PC-3 (cell line): ENCODE results near the gene WBP2NL. TPM values are rescaled to one million over a fixed set of nuclear protein-coding genes. Genes with fewer than 3 reads are reported as not detected.

ENCODE experiments used
- ATAC-seq: fragments of 200-7000 bp; cut with Tn5 transposase; 2 replicates; pipeline ENCODE4 v1.9.1; 2020; ENCODE audit warnings: mild to moderate bottlenecking, moderate library complexity
- BruUV-seq: library from RNA; stranded (reverse); fragments of 400-500 nt; replicated peaks from 2 replicates; lab custom pipeline; 2021; lab: Mats Ljungman, UMichigan
- CTCF ChIA-PET: fragments of 300-600 bp; sonication (Branson Sonifier 250); formaldehyde crosslinking; loops from one replicate; lab custom pipeline; 2022; ENCODE audit warnings: antibody characterized with exemption; lab: Charles Lee
- POLR2A ChIA-PET: fragments of 300-600 bp; sonication (Branson Sonifier 250); formaldehyde crosslinking; loops from one replicate; lab custom pipeline; 2022; ENCODE audit warnings: antibody characterized with exemption; ENCODE audit not compliant: unreplicated experiment; lab: Charles Lee
- DNase-seq: peaks from one replicate; pipeline ENCODE4 v3.0.0-alpha.2; 2015
- H2AFZ ChIP-seq: fragments of 300-600 bp; sonication (generic); 2 replicates; pipeline ENCODE4 v1.6.0; 2016; ENCODE audit warnings: antibody characterized with exemption, low read length
- H3F3A ChIP-seq: fragments of 300-600 bp; sonication (generic); one replicate; pipeline ENCODE4 v1.6.0; 2017; ENCODE audit warnings: antibody characterized with exemption, low read length, control low read depth, mild to moderate bottlenecking; ENCODE audit not compliant: unreplicated experiment
- H3K27ac ChIP-seq: fragments of 300-600 bp; sonication (generic); 2 replicates; pipeline ENCODE4 v1.5.1; 2016; ENCODE audit warnings: mild to moderate bottlenecking, low read length
- H3K27me3 ChIP-seq: fragments of 300-600 bp; sonication (generic); 2 replicates; pipeline ENCODE4 v1.6.1; 2016; ENCODE audit warnings: low read length, mixed read lengths
- H3K36me3 ChIP-seq: fragments of 300-600 bp; sonication (generic); 2 replicates; pipeline ENCODE4 v1.6.1; 2016; ENCODE audit warnings: low read depth, mixed run types, low read length, mixed read lengths
- H3K4me1 ChIP-seq: fragments of 300-600 bp; sonication (generic); 2 replicates; pipeline ENCODE4 v1.5.1; 2016; ENCODE audit warnings: low read length; ENCODE audit not compliant: insufficient read depth
- H3K4me2 ChIP-seq: fragments of 300-600 bp; sonication (generic); 2 replicates; pipeline ENCODE4 v1.6.0; 2016; ENCODE audit warnings: low read length
- H3K4me3 ChIP-seq: fragments of 300-600 bp; sonication (generic); 2 replicates; pipeline ENCODE4 v1.5.1; 2016; ENCODE audit warnings: mild to moderate bottlenecking, low read length, mixed read lengths
- H3K79me2 ChIP-seq: fragments of 300-600 bp; sonication (generic); 2 replicates; pipeline ENCODE4 v1.6.1; 2017; ENCODE audit warnings: low read length, mixed read lengths
- H3K9ac ChIP-seq: fragments of 300-600 bp; sonication (generic); 2 replicates; pipeline ENCODE4 v1.6.0; 2016; ENCODE audit warnings: mild to moderate bottlenecking, low read length
- H3K9me2 ChIP-seq: fragments of 300-600 bp; sonication (generic); replicated peaks from 2 replicates; pipeline ENCODE4 v1.6.1; 2016; ENCODE audit warnings: mixed run types, low read length, mixed read lengths
- H3K9me3 ChIP-seq: fragments of 300-600 bp; sonication (generic); 2 replicates; pipeline ENCODE4 v1.6.1; 2016; ENCODE audit warnings: low read length, mixed read lengths
- H4K20me1 ChIP-seq: fragments of 300-600 bp; sonication (generic); 2 replicates; pipeline ENCODE4 v1.6.1; 2016; ENCODE audit warnings: low read length, mixed read lengths
- EZH2 ChIP-seq: fragments of 300-600 bp; sonication (generic); IDR thresholded peaks from one replicate; pipeline ENCODE4 v1.6.1; 2017; ENCODE audit warnings: antibody characterized with exemption, mild to moderate bottlenecking, low read length; ENCODE audit not compliant: unreplicated experiment
- EZH2phosphoT487 ChIP-seq: fragments of 300-600 bp; sonication (generic); IDR thresholded peaks from 2 replicates; pipeline ENCODE4 v1.6.1; 2018; ENCODE audit warnings: mild to moderate bottlenecking, antibody characterized with exemption, low read length, borderline replicate concordance
- intact Hi-C: fragments of 100-400 bp; cut with micrococcal nuclease; formaldehyde crosslinking; loops from 2 replicates; pipeline ENCODE4 v1.9.0; 2023
- total RNA-seq: library from RNA; depleted of rRNA; stranded (reverse); fragments of >200 nt; gene quantifications from 2 replicates; pipeline ENCODE4 v1.2.3, GENCODE V29; 2014
- TF ChIP-seq, protein P1 (sequence below): fragments of 300-600 bp; sonication (generic); conservative IDR thresholded peaks from 2 replicates; pipeline ENCODE4 v1.5.1; 2017; ENCODE audit warnings: antibody characterized with exemption, low read depth, mild to moderate bottlenecking, low read length

Gene WBP2NL
- total RNA-seq, 1 experiment from 2014 or later, result 0.33 TPM

DNA sequence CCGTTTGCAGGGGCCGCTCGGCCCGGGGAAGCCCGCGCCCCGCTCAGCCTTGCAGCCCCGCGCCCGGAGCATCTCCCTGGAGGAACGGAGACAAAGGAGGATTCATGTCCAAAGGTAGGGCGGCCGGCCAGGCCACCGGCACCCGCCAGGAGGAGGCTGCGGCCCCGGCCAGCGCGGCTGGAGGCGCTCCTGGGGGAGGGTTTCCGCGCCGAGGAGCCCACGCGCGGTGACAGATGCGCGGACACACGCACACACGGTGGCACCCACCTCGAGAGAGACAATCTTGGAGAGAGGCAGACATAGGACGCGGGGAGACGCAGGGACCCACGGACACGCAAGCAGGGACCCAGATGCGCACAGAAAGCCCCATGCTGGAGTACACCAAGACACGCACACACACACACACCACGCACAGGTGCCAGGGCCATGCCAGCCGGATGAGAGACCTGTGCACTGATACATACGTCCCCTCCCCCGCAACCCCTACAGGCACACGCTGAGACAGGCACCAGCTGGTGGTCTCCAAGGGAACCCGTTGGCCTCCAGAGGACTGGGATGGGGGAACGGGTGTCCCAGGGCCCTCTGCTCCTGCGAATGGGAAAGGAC lies 21.5 kb upstream of the WBP2NL start:
- Histone ChIP-seq H3K79me2 (no peaks in the 10 kb centered on the region), H3K9me2 (no peaks in the 10 kb centered on the region), H3K27ac (no peak overlapping the region), H3K9ac (no peak overlapping the region), H3K27me3 (peaks cover 16% of the 10 kb centered on the region), H4K20me1 (no peaks in the 10 kb centered on the region), H3F3A (no peaks in the 10 kb centered on the region), H3K4me2 (peak overlapping the region; percentile 74), H2AFZ (peak overlapping the region; percentile 42; the same call in 1 of the 2 replicates), H3K4me1 (no peaks in the 10 kb centered on the region), H3K4me3 (peak overlapping the region; percentile 58; the same call in 1 of the 2 replicates), H3K9me3 (no peaks in the 10 kb centered on the region), H3K36me3 (no peaks in the 10 kb centered on the region)
- intact Hi-C loops, result no loop called here
- TF ChIP-seq, protein P1, sequence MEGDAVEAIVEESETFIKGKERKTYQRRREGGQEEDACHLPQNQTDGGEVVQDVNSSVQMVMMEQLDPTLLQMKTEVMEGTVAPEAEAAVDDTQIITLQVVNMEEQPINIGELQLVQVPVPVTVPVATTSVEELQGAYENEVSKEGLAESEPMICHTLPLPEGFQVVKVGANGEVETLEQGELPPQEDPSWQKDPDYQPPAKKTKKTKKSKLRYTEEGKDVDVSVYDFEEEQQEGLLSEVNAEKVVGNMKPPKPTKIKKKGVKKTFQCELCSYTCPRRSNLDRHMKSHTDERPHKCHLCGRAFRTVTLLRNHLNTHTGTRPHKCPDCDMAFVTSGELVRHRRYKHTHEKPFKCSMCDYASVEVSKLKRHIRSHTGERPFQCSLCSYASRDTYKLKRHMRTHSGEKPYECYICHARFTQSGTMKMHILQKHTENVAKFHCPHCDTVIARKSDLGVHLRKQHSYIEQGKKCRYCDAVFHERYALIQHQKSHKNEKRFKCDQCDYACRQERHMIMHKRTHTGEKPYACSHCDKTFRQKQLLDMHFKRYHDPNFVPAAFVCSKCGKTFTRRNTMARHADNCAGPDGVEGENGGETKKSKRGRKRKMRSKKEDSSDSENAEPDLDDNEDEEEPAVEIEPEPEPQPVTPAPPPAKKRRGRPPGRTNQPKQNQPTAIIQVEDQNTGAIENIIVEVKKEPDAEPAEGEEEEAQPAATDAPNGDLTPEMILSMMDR, result no peak
- TF ChIP-seq EZH2, result no peak
- no peak for TF ChIP-seq EZH2phosphoT487
- ChIA-PET CTCF (no interaction called here), POLR2A (no interaction called here)
- DNase-seq (no peak), ATAC-seq (no peak; the same call in 1 of the 2 replicates)
- no TSS peak for BruUV-seq

GRCh38 chr22:41978732-41979131 lies 19.9 kb upstream of the WBP2NL start:
- TF ChIP-seq EZH2phosphoT487, result no peak
- TF ChIP-seq, protein P1, result no peak
- no peak for TF ChIP-seq EZH2
- no peak for DNase-seq
- POLR2A ChIA-PET, result no interaction called here
- Histone ChIP-seq H3K9ac (no peak overlapping the region), H3K27me3 (peaks cover 16% of the 10 kb centered on the region), H4K20me1 (no peaks in the 10 kb centered on the region), H3K4me3 (no peak overlapping the region), H2AFZ (no peak overlapping the region), H3K9me2 (no peaks in the 10 kb centered on the region), H3K79me2 (no peaks in the 10 kb centered on the region), H3K4me1 (no peaks in the 10 kb centered on the region), H3K27ac (no peak overlapping the region), H3F3A (no peaks in the 10 kb centered on the region), H3K9me3 (no peaks in the 10 kb centered on the region), H3K4me2 (no peak overlapping the region), H3K36me3 (no peaks in the 10 kb centered on the region)
- no peak for ATAC-seq
- intact Hi-C loops, result no loop called here
- no TSS peak for BruUV-seq
- CTCF ChIA-PET, result no interaction called here
